ENCODE measurements around the gene KIF1B.
"Not testable (repeated sequence)": the region's sequence is repeated elsewhere in the genome, so short reads cannot be mapped to it uniquely, and the experiment has no call there.

Gene KIF1B

DNA sequence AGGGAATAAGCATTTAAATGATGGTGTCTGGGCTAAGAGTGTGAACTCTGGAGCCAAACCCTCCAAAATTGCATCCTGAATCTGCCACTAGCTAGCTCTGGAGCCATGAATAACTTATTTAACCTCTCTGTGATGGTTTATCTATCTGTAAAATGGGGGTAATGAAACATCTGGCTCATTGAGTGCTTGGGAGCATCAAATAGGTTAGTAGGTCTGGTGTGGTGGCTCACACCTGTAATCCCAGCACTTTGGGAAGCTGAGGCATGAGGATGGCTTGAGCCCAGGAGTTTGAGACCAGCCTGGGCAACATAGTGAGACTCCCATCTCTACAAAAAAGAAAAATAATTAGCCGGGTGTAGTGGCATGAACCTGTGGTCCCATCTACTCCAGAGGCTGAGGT is 42.8 kb downstream of the KIF1B start:
- Histone ChIP-seq H3K36me3 (ENCODE audit: insufficient read depth, low read length) (0 out of 2 replicates have a peak, but pooled peaks cover 5% of the 10 kb centered on the region), H3K9ac (ENCODE audit: insufficient read length) (no peak overlapping the region), H3K27ac (no peak overlapping the region; the same call in 1 of the 2 replicates), H3K4me3 (no peak overlapping the region), H3K9me3 (ENCODE audit: low read depth, low read length) (no peaks in the 10 kb centered on the region)
- TF ChIP-seq FOXP2 (optimal IDR thresholded peaks at IDR 0.05; ENCODE audit: control extremely low read depth, extremely low read length, insufficient read depth) = no peak
- no peak for TF ChIP-seq EZH2 (IDR thresholded peaks at IDR 0.05)
- TF ChIP-seq POLR2AphosphoS5 (IDR thresholded peaks at IDR 0.05; ENCODE audit: borderline replicate concordance, low read depth, low read length) = no peak
- no peak for DNase-seq (ENCODE audit: low read depth, low spot score)

DNA sequence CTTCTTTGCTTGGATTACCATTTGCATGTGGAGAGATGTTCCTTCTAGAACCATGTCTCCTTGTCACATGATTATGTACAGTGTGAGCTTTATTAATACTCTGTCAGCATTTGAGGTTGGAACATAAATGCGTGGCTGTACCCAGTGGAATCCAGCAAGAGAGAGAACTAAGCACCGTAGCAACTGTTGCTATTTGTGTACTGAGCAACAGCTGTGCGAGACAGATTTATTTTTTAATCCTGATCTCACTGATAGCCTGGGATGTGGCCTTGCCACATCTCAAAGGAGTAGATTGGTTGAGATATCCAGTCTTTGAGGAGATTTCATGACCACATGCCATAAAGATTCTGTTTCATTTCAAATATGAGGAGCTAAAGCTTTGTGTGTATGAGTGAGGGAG is 43.4 kb downstream of the KIF1B start:
- Histone ChIP-seq H3K4me3 (no peak overlapping the region), H3K9me3 (ENCODE audit: low read depth, low read length) (no peaks in the 10 kb centered on the region), H3K27ac (peak overlapping the region; percentile 56; the same call in 1 of the 2 replicates), H3K36me3 (ENCODE audit: insufficient read depth, low read length) (peaks cover 11% of the 10 kb centered on the region), H3K9ac (ENCODE audit: insufficient read length) (no peak overlapping the region)
- DNase-seq (ENCODE audit: low read depth, low spot score) = peak; percentile 6
- no peak for TF ChIP-seq POLR2AphosphoS5 (IDR thresholded peaks at IDR 0.05; ENCODE audit: borderline replicate concordance, low read depth, low read length)
- TF ChIP-seq EZH2 (IDR thresholded peaks at IDR 0.05) = no peak
- no peak for TF ChIP-seq FOXP2 (optimal IDR thresholded peaks at IDR 0.05; ENCODE audit: control extremely low read depth, extremely low read length, insufficient read depth)

DNA sequence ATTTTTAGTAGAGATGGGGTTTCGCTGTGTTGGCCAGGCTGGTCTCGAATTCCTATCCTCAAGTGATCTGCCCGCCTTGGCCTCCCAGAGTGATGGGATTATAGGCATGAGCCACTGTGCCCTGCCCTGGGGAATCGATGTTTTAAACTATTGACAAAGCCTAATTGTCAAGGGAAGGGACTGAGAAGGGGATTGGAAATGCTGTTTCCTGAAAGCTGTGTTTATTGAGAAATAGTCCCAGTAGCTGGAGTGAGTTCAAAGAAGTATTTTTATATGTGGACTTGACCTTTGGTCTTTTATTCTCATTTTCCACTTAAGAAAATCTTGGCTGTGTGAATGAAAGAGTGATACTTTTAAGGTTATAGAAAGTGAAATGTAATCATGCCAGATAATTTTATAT is 47.5 kb downstream of the KIF1B start:
- TF ChIP-seq EZH2 (IDR thresholded peaks at IDR 0.05) (no peak), POLR2AphosphoS5 (IDR thresholded peaks at IDR 0.05; ENCODE audit: borderline replicate concordance, low read depth, low read length) (no peak), FOXP2 (optimal IDR thresholded peaks at IDR 0.05; ENCODE audit: control extremely low read depth, extremely low read length, insufficient read depth) (no peak)
- Histone ChIP-seq H3K27ac (no peak overlapping the region), H3K9ac (ENCODE audit: insufficient read length) (no peak overlapping the region), H3K9me3 (ENCODE audit: low read depth, low read length) (no peaks in the 10 kb centered on the region), H3K4me3 (no peak overlapping the region), H3K36me3 (ENCODE audit: insufficient read depth, low read length) (peaks cover 32% of the 10 kb centered on the region)
- DNase-seq (ENCODE audit: low read depth, low spot score) = no peak

GRCh38 chr1:10259547-10259946 is 49.2 kb downstream of the KIF1B start:
- not testable (repeated sequence) for H3K9me3 ChIP-seq (ENCODE audit: low read depth, low read length); DNase-seq (ENCODE audit: low read depth, low spot score); H3K4me3 ChIP-seq; H3K27ac ChIP-seq; H3K9ac ChIP-seq (ENCODE audit: insufficient read length)
- H3K36me3 ChIP-seq (ENCODE audit: insufficient read depth, low read length) = peaks cover 46% of the 10 kb centered on the region

DNA sequence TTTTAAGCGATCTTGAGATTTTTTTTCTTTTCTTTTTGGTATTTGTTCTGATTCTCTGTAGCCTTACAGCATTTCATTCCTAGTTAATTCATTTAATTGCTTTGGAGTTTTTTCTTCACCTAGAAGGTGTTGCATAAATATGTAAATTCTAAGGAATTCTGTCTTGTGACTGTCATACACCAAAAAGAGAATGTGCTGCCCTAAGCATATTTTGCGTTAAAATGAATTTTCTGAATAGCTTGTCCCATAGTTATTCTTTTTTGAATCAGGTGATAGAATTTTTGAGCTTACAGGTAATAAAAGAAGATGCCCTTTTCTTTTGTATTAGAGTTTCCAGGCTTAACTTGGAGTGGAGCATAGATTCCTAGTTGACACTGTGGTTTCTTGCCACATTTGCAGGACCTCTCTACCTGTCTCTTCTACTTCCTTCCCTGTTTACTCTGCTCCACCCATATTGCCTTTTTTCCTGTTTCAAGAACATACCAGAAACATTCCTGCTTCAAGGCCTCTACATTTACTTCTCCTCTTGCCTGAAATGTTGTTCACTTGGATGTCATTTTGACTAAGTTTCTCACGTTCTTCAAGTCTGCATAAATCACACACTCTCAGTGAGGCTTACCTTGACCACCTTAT is 53.2 kb downstream of the KIF1B start:
- DNase-seq (ENCODE audit: low read depth, low spot score) = no peak
- no peaks in the 10 kb centered on the region for H3K9me3 ChIP-seq (ENCODE audit: low read depth, low read length)
- no peak for TF ChIP-seq POLR2AphosphoS5 (IDR thresholded peaks at IDR 0.05; ENCODE audit: borderline replicate concordance, low read depth, low read length)
- TF ChIP-seq EZH2 (IDR thresholded peaks at IDR 0.05) = no peak
- no peak for TF ChIP-seq FOXP2 (optimal IDR thresholded peaks at IDR 0.05; ENCODE audit: control extremely low read depth, extremely low read length, insufficient read depth)
- H3K27ac ChIP-seq = no peak overlapping the region
- H3K4me3 ChIP-seq = no peak overlapping the region
- H3K9ac ChIP-seq (ENCODE audit: insufficient read length) = no peak overlapping the region
- peaks cover 37% of the 10 kb centered on the region for H3K36me3 ChIP-seq (ENCODE audit: insufficient read depth, low read length)

- no peak overlapping the region for H3K27ac ChIP-seq
- H3K4me3 ChIP-seq = no peak overlapping the region
- no peak for TF ChIP-seq FOXP2 (optimal IDR thresholded peaks at IDR 0.05; ENCODE audit: control extremely low read depth, extremely low read length, insufficient read depth)
- TF ChIP-seq POLR2AphosphoS5 (IDR thresholded peaks at IDR 0.05; ENCODE audit: borderline replicate concordance, low read depth, low read length) = no peak
- no peak for TF ChIP-seq EZH2 (IDR thresholded peaks at IDR 0.05)
- DNase-seq (ENCODE audit: low read depth, low spot score) = no peak
- no peak overlapping the region for H3K9ac ChIP-seq (ENCODE audit: insufficient read length)
- peaks cover 30% of the 10 kb centered on the region for H3K36me3 ChIP-seq (ENCODE audit: insufficient read depth, low read length)
- no peaks in the 10 kb centered on the region for H3K9me3 ChIP-seq (ENCODE audit: low read depth, low read length)
These were observed 54.7 kb downstream of the KIF1B start for GRCh38 chr1:10265027-10265426.

DNA sequence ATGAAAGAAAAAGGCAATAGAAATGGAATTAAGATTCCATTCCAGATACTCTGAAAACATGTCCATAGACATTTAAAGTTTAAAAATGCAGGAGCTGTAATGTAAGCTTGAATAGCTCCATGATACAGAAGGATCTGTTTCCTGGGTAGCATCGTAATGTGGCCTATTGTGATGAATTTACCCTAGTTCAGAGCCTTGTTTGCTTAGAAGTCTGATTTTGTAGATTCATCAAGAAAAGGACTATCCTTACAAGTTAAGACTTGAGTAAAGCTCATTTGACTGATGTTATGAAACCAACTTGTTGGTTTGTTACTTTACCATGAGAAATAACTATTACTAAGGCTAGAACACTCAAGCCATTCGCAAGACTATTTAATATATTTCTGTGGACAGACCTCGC is 55.5 kb downstream of the KIF1B start:
- no peak for DNase-seq (ENCODE audit: low read depth, low spot score)
- peaks cover 28% of the 10 kb centered on the region for H3K36me3 ChIP-seq (ENCODE audit: insufficient read depth, low read length)

DNA sequence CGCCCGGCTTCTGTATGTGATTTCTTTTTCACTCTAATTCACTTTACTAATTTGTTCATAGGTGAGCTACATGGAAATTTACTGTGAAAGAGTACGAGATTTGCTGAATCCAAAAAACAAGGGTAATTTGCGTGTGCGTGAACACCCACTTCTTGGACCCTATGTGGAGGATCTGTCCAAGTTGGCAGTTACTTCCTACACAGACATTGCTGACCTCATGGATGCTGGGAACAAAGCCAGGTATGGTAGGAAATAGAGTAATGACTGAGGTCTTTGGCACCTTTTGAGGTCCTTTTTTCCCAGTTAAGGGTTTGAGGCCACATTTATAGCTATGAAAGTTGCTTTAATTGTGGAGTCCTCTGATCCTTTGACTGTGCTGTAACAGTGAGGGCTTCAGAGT is 56.9 kb downstream of the KIF1B start:
- Histone ChIP-seq H3K4me3 (no peak overlapping the region), H3K9ac (ENCODE audit: insufficient read length) (no peak overlapping the region), H3K27ac (no peak overlapping the region), H3K9me3 (ENCODE audit: low read depth, low read length) (no peaks in the 10 kb centered on the region), H3K36me3 (ENCODE audit: insufficient read depth, low read length) (peaks cover 19% of the 10 kb centered on the region)
- no peak for DNase-seq (ENCODE audit: low read depth, low spot score)
- TF ChIP-seq FOXP2 (optimal IDR thresholded peaks at IDR 0.05; ENCODE audit: control extremely low read depth, extremely low read length, insufficient read depth) (no peak), POLR2AphosphoS5 (IDR thresholded peaks at IDR 0.05; ENCODE audit: borderline replicate concordance, low read depth, low read length) (no peak), EZH2 (IDR thresholded peaks at IDR 0.05) (no peak)

More for the DNA sequence above, 55.5 kb downstream of the KIF1B start:
- no peak overlapping the region for H3K27ac ChIP-seq
- no peaks in the 10 kb centered on the region for H3K9me3 ChIP-seq (ENCODE audit: low read depth, low read length)
- TF ChIP-seq EZH2 (IDR thresholded peaks at IDR 0.05) = no peak
- TF ChIP-seq POLR2AphosphoS5 (IDR thresholded peaks at IDR 0.05; ENCODE audit: borderline replicate concordance, low read depth, low read length) = no peak
- H3K9ac ChIP-seq (ENCODE audit: insufficient read length) = no peak overlapping the region
- H3K4me3 ChIP-seq = no peak overlapping the region

DNA sequence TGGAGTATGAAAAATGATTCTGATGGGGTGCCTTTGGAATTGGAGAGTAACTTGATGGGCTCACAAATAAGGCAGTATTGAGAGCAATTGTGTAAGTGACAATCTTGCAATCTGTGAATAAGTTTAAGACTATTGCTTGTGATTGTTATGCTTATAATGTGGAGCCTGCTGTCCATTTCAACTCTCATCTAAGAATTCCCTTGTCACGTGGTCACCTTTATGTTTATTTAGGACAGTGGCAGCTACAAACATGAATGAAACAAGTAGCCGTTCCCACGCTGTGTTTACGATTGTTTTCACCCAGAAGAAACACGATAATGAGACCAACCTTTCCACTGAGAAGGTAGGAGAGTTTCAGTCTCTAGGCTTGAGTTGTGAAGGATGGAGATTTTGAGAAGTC is 57.6 kb downstream of the KIF1B start:
- TF ChIP-seq POLR2AphosphoS5 (IDR thresholded peaks at IDR 0.05; ENCODE audit: borderline replicate concordance, low read depth, low read length) (no peak), EZH2 (IDR thresholded peaks at IDR 0.05) (no peak), FOXP2 (optimal IDR thresholded peaks at IDR 0.05; ENCODE audit: control extremely low read depth, extremely low read length, insufficient read depth) (no peak)
- Histone ChIP-seq H3K9me3 (ENCODE audit: low read depth, low read length) (no peaks in the 10 kb centered on the region), H3K36me3 (ENCODE audit: insufficient read depth, low read length) (peaks cover 13% of the 10 kb centered on the region), H3K27ac (no peak overlapping the region), H3K9ac (ENCODE audit: insufficient read length) (no peak overlapping the region), H3K4me3 (no peak overlapping the region)
- DNase-seq (ENCODE audit: low read depth, low spot score) = no peak
